ENCODE measurements around the gene CHTOP. TPM values are rescaled to one million over a fixed set of nuclear protein-coding genes. Genes with fewer than 3 reads are reported as not detected.

Gene CHTOP
- total and polyA plus RNA-seq, 2 of the 8 experiments (the other 6 are each of a cell fraction or from before 2014, with no cell fraction given): 84.6 to 104 TPM

DNA sequence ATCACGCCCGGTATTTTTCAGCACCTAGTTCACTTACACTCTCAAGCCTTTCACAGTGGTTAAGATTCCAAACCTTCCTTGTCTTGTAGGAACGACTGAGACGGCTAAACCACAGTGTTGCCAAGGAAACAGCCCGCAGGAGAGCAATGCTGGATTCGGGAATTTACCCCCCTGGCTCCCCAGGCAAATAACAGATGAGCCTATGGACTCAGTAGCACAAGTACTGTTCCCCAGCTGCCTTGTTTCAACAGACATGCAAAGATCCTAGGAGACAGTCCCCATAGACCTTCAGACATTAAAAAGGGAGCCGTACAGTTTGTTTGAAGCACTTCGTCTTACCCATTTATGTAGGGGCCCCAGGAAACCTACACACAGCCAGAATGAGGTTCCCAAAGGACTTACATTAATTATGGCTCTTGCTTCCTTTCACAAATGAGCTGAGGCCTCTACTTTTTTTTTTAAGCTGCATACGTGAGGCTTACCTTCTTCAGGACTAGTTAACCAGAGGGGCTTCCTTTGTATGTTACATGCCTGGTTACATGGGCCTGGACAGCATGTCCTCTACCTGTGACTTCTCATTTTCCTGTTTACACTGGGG lies 27.3 kb downstream of the CHTOP start (continued):
- TF ChIP-seq NRF1 (IDR thresholded peaks at IDR 0.05; ENCODE audit: low read depth, low read length) (no peak), CHD2 (IDR thresholded peaks at IDR 0.05; ENCODE audit: low read length) (peak; percentile 46; the same call in 1 of the 2 replicates)
